NCI-H1417 treated with DMSO at 0.1 percent for 48 hours (cell line): ENCODE results near the gene SDHA.
"Not testable (repeated sequence)": the region's sequence is repeated elsewhere in the genome, so short reads cannot be mapped to it uniquely, and the experiment has no call there.

Source experiments
- DNase-seq: peaks from one replicate; lab custom pipeline; 2025; lab: John Stamatoyannopoulos, UW

Gene SDHA

DNA sequence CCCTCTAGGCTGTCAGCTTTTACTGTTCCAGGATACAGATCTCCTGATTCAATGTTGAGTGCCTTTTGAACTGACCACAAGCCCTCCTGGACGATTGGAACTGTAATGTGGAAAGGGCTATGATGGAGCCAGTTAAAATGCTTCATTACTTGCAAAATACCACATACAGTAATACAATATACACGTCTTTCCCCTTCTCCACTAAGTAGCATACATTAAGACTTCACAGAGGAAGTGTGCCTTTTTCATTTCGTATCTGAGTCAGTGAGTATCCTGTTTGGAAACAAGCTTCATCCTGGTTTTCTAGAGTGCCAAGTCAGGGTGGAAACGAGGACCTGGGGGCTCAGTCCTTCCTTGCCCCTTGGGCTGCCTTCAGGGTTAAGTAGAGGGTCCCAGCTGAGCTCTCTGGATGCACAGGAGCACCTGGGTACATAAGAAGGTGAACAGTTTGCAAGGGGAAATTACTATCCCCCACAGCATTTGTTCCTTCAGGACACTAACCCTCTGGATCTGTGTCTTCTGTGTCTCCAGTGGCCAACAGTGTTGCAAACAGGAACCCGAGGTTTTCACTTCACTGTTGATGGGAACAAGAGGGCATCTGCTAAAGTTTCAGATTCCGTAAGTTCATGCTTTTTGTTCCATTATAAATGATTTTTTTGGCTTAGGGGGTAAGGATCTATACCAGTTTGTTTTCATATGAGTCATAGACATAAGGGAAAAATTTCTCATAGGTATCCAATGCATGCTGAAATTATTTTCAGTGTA is 5.0 kb downstream of the SDHA start:
- not testable (repeated sequence) for DNase-seq

DNA sequence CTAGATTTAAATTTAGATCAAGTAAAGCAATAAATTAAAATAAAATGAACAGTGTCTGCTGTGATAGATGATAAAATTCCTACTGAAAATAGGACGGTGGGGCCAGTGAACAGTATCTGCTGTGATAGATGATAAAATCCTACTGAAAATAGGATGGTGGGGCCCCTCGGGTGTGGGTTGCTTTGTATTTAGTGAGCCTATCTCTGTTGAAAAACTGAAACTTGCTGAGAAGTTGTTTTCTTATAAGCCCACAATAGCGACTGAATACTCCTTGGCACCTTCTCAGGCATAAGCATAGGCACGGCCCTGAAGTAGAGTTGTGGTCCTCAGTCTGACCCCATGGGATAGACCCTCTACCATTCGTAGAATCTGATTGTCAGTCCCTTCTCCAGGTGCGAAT is 5.7 kb downstream of the SDHA start:
- no peak for DNase-seq

DNA sequence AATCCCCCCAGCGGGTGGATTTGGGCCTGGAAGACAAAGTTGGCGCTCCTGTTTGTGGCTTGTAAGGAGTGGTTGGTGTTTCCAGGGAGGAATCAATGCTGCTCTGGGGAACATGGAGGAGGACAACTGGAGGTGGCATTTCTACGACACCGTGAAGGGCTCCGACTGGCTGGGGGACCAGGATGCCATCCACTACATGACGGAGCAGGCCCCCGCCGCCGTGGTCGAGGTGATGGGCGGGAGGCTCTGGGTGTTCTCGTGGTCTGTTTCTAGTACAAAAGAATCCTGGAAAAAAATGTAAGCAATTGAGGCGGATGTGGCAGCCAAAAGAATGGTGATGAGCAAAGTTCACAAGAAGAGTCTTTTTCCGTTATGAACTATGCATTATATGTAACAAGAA is 7.2 kb downstream of the SDHA start:
- DNase-seq, result no peak

DNA sequence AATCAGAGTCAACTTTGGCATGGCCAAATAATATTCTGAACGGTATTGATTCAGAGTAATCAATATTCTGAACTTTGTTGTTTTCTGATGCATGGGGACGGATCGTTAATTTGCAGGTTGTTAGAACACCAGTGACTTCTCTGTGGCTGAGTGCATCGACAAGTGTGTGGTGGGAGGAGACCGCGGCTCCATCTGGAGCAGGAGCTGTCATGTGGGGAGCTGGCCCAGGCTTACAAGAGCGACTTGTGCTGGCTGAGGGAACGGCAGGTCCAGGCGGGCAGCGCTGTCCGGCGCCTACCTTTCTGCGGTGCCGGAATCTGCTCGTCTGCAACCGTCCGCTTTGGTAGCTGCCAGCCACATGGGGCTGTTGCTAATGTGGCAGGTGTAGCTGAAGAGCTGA is 9.3 kb downstream of the SDHA start:
- not testable (repeated sequence) for DNase-seq

DNA sequence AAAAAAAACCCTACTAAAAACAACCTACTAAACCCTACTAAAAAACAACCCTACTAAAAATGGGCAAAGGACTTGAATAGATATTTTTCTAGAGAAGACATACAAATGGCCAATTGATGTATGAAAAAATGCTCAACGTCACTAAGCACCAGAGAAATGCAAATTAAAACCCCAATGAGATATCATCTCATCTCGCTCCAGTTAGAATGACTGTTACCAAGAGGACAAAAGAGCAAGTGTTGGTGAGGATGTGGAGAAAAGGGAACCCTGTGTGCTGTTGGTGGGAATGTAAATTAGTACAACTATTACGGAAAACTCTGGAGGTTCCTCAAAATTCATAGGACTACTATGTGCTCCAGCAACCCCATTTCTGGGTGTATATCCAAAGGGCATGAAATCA is 10.8 kb downstream of the SDHA start:
- DNase-seq, result no peak

DNA sequence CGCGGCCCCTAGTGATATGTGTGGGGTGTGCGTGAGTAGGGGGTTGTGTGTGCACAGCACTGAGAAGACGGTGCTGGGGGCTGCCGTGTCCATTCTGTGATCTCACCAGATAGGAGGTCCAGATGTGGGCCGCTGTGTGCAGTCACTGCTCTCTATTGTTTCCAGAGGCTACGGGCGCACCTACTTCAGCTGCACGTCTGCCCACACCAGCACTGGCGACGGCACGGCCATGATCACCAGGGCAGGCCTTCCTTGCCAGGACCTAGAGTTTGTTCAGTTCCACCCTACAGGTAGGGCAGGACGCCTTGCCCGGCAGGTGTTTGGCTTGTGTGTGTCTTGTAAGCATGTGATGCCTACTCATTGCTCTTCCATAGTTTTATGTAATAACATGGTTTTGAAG is 12.6 kb downstream of the SDHA start:
- DNase-seq, result no peak

DNA sequence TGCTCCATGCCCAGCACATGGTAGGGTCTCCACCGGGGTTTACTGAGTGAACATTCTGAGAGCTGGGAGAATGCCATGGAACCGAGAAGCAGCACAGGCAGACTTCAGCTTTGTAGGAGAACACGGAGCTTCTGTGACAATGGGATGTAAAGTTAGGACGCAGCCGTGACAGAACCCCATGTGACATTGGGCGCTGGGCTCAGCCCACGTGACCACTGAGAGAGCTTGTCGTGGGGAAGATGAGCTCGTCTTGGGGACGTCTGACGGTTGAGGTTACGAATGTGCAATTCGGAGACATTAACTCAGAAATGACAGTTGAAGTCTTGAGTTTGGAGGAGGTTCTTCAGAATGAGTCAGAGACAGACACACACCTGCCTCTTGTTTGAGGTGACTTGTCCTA is 13.5 kb downstream of the SDHA start:
- DNase-seq, result no peak

DNA sequence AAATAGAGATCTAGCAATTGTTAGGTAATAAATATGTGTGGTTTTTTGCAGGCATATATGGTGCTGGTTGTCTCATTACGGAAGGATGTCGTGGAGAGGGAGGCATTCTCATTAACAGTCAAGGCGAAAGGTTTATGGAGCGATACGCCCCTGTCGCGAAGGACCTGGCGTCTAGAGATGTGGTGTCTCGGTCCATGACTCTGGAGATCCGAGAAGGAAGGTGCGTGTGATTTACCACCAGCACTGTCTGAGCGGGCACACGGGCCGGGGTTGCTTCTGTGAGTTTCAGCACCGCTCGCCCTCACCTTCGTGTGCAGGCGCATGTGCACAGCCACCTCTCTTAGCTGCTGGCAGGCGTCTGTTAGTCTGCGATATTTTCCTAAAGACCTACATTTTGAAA is 15.3 kb downstream of the SDHA start:
- not testable (repeated sequence) for DNase-seq

DNA sequence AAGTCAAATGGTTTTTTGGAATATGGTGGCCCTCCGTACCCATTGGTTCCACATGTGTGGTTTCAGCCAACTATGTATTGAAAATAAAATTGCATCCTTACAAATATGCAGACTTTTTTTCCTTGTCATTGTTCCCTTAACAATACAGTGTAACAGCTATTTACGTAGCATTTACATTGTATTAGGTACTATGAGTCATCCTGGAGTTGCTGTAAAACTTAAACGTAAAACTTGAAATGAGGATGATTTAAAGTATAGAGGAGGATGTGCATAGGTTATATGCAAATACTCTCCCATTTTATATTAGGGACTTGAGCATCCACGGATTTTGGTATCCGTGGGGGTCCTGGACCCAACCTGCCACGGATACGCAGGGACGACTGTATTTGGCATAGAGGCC is 16.3 kb downstream of the SDHA start:
- no peak for DNase-seq

DNA sequence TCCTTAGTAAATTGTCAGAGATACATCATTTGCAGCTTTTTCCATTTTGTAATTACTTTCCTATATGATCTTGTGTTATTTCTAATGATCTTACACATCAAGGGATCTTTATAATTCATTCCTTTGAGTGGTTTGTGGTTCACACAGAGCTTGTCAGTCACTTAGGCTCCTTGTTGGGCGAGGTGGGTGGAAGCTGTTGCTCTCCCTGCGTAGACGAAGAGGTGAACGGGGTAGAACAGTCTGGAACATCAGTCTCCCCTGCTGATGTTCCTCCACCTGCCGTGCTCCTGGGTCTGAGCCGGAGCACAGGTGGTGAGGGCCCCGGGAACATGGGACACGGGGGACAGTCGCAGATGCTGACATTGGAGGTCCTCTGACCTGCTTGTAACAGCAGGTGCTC is 17.4 kb downstream of the SDHA start:
- not testable (repeated sequence) for DNase-seq

DNA sequence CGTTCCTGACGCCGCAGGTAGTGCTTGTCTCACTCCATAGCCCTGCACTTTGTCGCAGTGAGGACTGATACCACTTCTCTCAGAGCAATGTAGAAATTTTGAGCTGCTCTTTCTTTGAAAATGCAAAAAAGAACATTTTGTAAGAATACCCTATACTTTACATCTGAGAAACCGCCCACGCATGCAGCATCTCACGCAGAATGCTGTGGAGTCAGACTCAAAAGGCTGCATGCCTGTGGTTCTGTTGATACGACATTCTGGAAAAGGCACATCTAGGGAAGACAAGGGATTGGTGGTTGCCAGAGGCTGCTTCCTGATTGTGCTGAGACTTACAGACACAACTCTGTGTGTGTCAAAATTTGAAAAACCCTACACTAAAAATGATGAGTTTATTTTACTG is 19.8 kb downstream of the SDHA start:
- not testable (repeated sequence) for DNase-seq

DNA sequence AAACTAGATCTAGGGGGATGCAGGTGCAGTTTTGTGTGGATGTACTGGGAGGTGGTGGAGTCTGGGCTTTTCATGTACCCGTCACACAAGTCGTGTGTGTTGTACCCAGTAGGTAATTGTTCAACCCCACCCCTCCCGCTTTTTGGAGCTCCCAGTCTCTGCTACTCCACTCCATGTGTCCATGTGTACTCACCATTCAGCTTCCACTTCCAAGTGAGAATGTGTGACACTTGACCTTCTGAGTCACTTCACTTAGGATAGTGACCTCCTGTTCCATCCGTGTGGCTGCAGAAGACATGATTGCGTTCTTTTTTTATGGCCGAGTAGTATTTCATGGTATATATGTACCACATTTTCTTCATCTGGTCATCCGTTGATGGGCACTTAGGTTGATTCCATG is 22.4 kb downstream of the SDHA start:
- not testable (repeated sequence) for DNase-seq

DNA sequence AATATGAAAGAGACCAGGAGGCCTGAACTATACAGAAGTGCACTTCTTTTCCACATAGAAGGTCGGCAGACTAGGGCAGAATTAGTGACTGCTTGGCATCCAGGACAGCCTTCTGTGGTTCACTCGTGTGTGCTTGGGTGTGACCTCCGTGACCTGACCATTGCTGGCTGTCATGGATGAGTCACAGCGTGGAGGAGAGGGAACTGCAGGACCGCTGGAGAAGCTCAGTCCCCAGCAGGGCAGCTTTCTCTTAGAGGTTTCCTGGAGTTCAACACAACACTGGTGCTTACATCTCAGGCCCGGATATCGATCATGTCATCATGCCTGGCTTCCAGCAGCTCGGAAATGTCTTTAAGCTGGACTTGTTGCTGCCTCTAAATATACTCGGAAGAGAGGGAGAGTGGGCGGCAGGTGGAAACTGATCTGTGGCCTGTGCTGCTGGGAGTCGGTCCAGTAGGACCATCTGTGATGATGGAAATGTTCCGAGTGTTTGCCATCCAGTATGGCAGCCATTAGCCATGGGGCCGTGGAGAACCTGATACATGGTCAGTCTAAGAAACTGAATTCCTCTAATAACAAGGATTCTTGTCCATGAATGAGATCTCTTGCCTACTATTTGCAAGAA is 23.0 kb downstream of the SDHA start:
- DNase-seq, result not testable (repeated sequence)

DNA sequence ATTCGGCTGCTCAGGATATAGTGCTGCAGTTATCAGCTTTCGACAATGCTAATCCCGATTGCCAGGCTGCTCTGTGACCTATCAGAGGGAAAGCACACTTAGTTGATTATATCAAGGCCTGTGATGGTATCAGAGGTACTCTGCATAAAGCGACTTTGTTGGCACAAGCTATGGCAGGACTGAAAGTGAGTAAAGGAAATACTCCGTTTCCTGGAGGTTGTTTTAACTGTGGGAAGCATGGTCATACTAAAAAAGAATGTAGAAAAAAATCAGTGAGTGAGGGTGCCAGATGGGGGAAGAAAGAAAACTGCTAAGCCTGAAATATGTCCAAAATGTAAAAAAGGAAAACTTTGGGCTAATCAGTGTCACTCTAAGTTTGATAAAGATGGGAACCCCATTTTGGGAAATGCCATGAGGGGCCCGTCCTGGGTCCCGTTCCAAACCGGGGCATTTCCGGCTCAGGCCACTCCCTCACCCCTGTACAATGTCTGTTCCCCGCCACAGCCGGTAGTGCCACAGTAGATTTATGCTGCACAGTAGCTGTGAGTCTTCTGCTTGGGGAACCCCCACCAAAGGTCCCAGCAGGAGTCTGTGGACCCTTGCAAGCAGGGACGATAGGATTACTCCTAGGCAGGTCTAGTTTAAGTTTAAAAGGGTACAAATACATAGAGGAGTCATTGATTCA is 25.7 kb downstream of the SDHA start:
- not testable (repeated sequence) for DNase-seq

DNA sequence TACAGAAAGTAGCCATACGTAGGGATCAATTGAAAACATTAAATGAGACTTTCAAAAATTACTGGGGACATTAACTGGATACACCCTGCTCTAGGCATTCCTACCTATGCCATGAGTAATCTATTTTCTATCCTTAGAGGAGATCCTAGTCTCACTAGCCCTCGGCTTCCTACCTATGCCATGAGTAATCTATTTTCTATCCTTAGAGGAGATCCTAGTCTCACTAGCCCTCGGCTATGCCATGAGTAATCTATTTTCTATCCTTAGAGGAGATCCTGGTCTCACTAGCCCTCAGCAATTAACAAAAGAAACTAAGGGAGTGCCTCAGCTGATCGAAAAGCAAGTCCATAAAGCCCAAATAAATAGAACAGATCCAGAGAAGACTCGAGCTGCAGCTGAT is 27.6 kb downstream of the SDHA start:
- DNase-seq, result not testable (repeated sequence)

DNA sequence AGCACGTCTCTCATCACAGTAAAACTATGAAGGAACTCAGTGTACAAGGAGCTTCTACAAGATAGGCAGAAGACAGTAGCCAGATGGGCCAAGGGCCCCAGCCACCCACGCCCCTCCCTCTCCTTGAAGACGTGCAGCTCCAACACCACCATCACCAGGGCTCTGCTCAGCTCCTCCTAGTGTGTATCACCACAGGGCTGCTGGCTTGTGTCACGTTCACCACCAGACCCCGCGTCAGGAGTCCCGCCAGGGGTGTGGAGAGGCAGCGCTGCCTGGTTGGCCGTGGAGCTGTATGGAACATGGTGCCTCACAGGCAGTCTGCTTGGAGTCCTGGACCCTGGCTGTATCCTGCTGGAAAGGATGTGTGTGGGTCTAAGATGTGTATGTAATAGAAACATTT is 32.3 kb downstream of the SDHA start:
- DNase-seq, result not testable (repeated sequence)

DNA sequence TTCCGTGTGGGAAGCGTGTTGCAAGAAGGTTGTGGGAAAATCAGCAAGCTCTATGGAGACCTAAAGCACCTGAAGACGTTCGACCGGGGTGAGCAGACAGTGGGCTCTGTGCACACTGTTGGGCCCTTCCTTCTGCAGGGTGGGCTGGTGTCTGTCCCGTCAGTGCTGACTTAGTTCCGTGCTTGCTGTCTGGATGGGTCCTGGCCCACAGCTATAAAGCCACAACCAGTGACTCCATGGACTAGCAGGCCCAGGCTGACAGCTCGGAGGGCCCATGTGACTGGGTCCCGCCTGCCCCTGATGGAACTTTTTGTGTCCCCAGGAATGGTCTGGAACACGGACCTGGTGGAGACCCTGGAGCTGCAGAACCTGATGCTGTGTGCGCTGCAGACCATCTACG is 32.9 kb downstream of the SDHA start:
- not testable (repeated sequence) for DNase-seq

DNA sequence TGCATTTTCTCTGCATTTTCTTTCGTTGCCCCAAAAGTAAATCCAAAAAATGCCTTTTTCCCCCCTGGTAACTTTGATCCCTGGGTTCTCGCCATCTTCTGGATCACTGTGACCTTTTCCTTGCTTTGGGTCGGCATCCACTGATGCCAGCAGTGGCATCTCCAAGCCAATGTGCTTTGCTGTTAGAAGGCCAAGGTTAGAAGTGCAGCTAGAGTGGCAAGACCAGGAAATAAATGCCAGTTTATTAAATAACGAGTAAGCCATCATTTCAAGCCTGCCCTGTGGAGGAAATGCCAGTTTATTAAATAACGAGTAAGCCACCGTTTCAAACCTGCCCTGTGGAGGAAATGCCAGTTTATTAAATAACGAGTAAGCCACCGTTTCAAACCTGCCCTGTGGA is 33.4 kb downstream of the SDHA start:
- DNase-seq, result not testable (repeated sequence)

DNA sequence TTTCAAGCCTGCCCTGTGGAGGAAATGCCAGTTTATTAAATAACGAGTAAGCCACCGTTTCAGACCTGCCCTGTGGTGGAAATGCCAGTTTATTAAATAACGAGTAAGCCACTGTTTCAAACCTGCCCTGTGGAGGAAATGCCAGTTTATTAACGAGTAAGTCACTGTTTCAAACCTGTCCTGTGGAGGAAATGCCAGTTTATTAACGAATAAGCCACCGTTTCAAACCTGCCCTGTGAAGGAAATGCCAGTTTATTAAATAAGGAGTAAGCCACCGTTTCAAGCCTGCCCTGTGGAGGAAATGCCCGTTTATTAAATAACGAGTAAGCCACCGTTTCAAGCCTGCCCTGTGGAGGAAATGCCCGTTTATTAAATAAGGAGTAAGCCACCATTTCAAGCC is 33.9 kb downstream of the SDHA start:
- not testable (repeated sequence) for DNase-seq

DNA sequence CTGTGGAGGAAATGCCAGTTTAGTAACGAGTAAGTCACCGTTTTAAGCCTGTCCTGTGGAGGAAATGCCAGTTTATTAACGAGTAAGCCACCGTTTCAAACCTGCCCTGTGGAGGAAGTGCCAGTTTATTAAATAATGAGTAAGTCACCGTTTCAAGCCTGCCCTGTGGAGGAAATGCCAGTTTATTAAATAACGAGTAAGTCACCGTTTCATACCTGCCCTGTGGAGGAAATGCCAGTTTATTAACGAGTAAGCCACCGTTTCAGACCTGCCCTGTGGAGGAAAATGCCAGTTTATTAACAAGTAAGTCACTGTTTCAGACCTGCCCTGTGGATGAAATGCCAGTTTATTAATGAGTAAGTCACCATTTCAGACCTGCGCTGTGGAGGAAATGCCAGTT is 34.4 kb downstream of the SDHA start:
- no peak for DNase-seq

DNA sequence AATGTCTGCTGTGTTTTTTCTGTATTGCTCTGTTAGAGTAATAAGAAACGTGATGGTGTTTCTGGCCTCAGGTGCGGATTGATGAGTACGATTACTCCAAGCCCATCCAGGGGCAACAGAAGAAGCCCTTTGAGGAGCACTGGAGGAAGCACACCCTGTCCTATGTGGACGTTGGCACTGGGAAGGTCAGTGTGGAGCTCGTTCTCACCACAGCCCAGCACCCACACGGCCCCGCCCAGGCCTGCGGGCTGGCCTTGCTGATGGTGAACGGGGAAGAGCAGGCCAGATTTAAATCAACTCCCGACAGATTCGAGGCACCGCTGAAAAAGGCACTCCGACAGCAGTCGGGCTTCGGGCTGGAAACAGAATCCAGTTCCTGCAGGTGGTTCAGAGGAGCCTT is 36.2 kb downstream of the SDHA start:
- DNase-seq, result not testable (repeated sequence)

DNA sequence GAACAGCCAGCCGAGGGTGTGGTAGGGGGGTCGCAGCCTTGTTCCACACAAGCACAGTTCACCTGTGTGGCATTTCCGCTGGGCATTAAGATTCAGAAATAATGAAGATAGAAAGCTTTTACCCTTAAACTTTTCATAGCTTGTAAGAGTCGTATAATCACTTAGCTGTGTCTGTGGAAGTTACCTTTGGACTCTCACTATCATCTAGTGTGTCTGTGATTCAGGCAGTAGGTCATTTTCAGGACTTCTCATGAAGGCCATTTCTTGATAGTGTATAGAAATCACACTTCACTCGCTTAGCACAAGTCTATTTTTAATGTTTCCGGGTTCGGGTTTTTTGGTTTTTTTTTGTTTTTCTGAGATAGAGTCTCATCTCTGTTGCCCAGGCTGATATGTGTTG is 37.0 kb downstream of the SDHA start:
- DNase-seq, result not testable (repeated sequence)

DNA sequence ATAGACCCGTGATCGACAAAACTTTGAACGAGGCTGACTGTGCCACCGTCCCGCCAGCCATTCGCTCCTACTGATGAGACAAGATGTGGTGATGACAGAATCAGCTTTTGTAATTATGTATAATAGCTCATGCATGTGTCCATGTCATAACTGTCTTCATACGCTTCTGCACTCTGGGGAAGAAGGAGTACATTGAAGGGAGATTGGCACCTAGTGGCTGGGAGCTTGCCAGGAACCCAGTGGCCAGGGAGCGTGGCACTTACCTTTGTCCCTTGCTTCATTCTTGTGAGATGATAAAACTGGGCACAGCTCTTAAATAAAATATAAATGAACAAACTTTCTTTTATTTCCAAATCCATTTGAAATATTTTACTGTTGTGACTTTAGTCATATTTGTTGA is 38.2 kb downstream of the SDHA start:
- DNase-seq, result not testable (repeated sequence)
